K562 (cell line): ENCODE data around the gene GIPC3. TPM values are rescaled to one million over a fixed set of nuclear protein-coding genes. Genes with fewer than 3 reads are reported as not detected.

Experiments used
- ATAC-seq: fragments of 200-7000 bp; cut with Tn5 transposase; 3 replicates; pipeline ENCODE4 v1.9.1; 2020; ENCODE audit warnings: moderate library complexity
- BruUV-seq: library from RNA; stranded (reverse); fragments of 400-500 nt; replicated peaks from 2 replicates; lab custom pipeline; 2021; lab: Mats Ljungman, UMichigan
- CTCF ChIA-PET: fragments of 300-600 bp; formaldehyde crosslinking; extraction: SDS; loops from one replicate; lab custom pipeline; 2021; ENCODE audit warnings: low intra/inter-chr PET ratio; lab: Yijun Ruan, JAX
- POLR2A ChIA-PET: fragments of 300-600, 350-650 bp; sonication (Branson Sonifier 250); formaldehyde crosslinking; extraction: SDS; loops from one replicate; lab custom pipeline; 2021; ENCODE audit warnings: antibody characterized with exemption, inconsistent platforms; lab: Yijun Ruan, JAX
- DNase-seq, 4 experiments: peaks; one replicate each; pipeline versions ENCODE4 v3.0.0 to v3.0.0-alpha.2; 2011 to 2018; ENCODE audit warnings: low spot score in 3 of 4, mixed read lengths in 3 of 4; ENCODE audit errors: extremely low read depth in 1 of 4
- FAIRE-seq: peaks from 2 replicates; lab custom pipeline; 2011; peaks lifted over from hg19 to GRCh38; lab: Jason Lieb, UNC
- H2AFZ ChIP-seq: 2 replicates; pipeline ENCODE4 v1.6.0; 2011; ENCODE audit warnings: low read depth, low read length, control low read depth, inconsistent platforms
- H3K27ac ChIP-seq: fragments of 200-600 bp; 3 replicates; pipeline ENCODE4 v1.8.0; 2011; ENCODE audit warnings: low read depth, mild to moderate bottlenecking, control low read depth, inconsistent platforms, low read length, moderate library complexity, mixed read lengths; ENCODE audit errors: extremely low read depth
- H3K27me3 ChIP-seq, 2 experiments: fragments of 300-600 bp in 1 of 2; 2 replicates in 1 of 2; 3 replicates in 1 of 2; pipeline versions ENCODE4 v1.6.0 to v1.8.0; 2011; ENCODE audit warnings: inconsistent platforms in 2 of 2, low read length in 2 of 2, mild to moderate bottlenecking in 1 of 2, mixed read lengths in 1 of 2, moderate library complexity in 1 of 2; ENCODE audit not compliant: control insufficient read depth in 2 of 2, insufficient read depth in 2 of 2
- H3K36me3 ChIP-seq: fragments of 300-600 bp; 3 replicates; pipeline ENCODE4 v1.8.0; 2011; ENCODE audit warnings: mild to moderate bottlenecking, low read length, inconsistent platforms; ENCODE audit not compliant: control insufficient read depth, insufficient read depth
- H3K4me1 ChIP-seq, 2 experiments: fragments of 200-600 bp in 1 of 2; replicated peaks in 1 of 2; 2 replicates in 1 of 2; 3 replicates in 1 of 2; pipeline versions ENCODE4 v1.5.1 to v1.8.0; 2011; ENCODE audit warnings: inconsistent platforms in 2 of 2, low read length in 2 of 2, mild to moderate bottlenecking in 1 of 2, mixed read lengths in 1 of 2, moderate library complexity in 1 of 2; ENCODE audit not compliant: control insufficient read depth in 2 of 2, insufficient read depth in 2 of 2
- H3K4me2 ChIP-seq: 2 replicates; pipeline ENCODE4 v1.6.1; 2011; ENCODE audit warnings: low read length, control low read depth, inconsistent platforms, mixed read lengths; ENCODE audit not compliant: insufficient read depth
- H3K4me3 ChIP-seq: fragments of 200-600 bp; sonication (generic), shearing (Covaris generic); 2 replicates; pipeline ENCODE4 v1.5.1; 2016; ENCODE audit warnings: control low read depth, inconsistent platforms
- H3K79me2 ChIP-seq: fragments of 200-600 bp; 3 replicates; pipeline ENCODE4 v1.8.0; 2011; ENCODE audit warnings: low read length, inconsistent platforms; ENCODE audit not compliant: control insufficient read depth, insufficient read depth
- H3K9ac ChIP-seq, 2 experiments: 2 replicates each; pipeline versions ENCODE4 v1.6.0 to v1.6.1; 2011; ENCODE audit warnings: low read depth in 2 of 2, low read length in 2 of 2, control low read depth in 1 of 2, inconsistent platforms in 1 of 2, mild to moderate bottlenecking in 1 of 2, mixed read lengths in 1 of 2; ENCODE audit not compliant: insufficient read depth in 1 of 2
- H3K9me1 ChIP-seq: one replicate; pipeline ENCODE4 v1.6.0; 2011; ENCODE audit warnings: inconsistent platforms, mild to moderate bottlenecking, low read length, moderate library complexity; ENCODE audit not compliant: control insufficient read depth, insufficient read depth
- H3K9me3 ChIP-seq: replicated peaks from 2 replicates; pipeline ENCODE4 v1.5.1; 2011; ENCODE audit warnings: low read depth, low read length, inconsistent platforms; ENCODE audit not compliant: control insufficient read depth, insufficient read depth
- H4K20me1 ChIP-seq: replicated peaks from 2 replicates; pipeline ENCODE4 v1.6.1; 2011; ENCODE audit warnings: low read length, inconsistent platforms, mixed read lengths; ENCODE audit not compliant: control insufficient read depth, insufficient read depth
- CAMTA2 ChIP-seq: fragments of 250-450 bp; sonication (Bioruptor Pico); conservative IDR thresholded peaks from 2 replicates; pipeline ENCODE4 v1.5.1; 2022
- CREB1 ChIP-seq, 2 experiments: sonication (generic) in 1 of 2; formaldehyde crosslinking in 1 of 2; IDR thresholded peaks; 2 replicates each; pipeline versions ENCODE4 v1.6.1 to v1.8.0; 2012 to 2022; ENCODE audit warnings: inconsistent platforms in 1 of 2, mild to moderate bottlenecking in 1 of 2, missing genetic modification reagents in 1 of 2, moderate library complexity in 1 of 2
- CTBP1 ChIP-seq: fragments of 450-650 bp; IDR thresholded peaks from 2 replicates; pipeline ENCODE4 v1.6.1; 2016; ENCODE audit warnings: borderline replicate concordance
- ELF1 ChIP-seq: fragments of 200-800 bp; sonication (Bioruptor generic); IDR thresholded peaks from 2 replicates; pipeline ENCODE4 v1.6.1; 2016; ENCODE audit warnings: missing genetic modification characterization, missing compliant biosample characterization
- HNRNPL ChIP-seq: fragments of 200-400 bp; formaldehyde crosslinking; IDR thresholded peaks from 2 replicates; pipeline ENCODE4 v1.6.1; 2017; ENCODE audit warnings: low read depth, mild to moderate bottlenecking, low read length
- HNRNPLL ChIP-seq: fragments of 200-400 bp; formaldehyde crosslinking; IDR thresholded peaks from 2 replicates; pipeline ENCODE4 v1.6.1; 2017; ENCODE audit warnings: low read length, low read depth, mild to moderate bottlenecking; ENCODE audit not compliant: poor library complexity, severe bottlenecking
- MBD2 ChIP-seq: sonication (generic); IDR thresholded peaks from 2 replicates; pipeline ENCODE4 v1.6.1; 2016; ENCODE audit warnings: low read depth, borderline replicate concordance
- MXI1 ChIP-seq: IDR thresholded peaks from 2 replicates; pipeline ENCODE4 v1.6.1; 2011; ENCODE audit warnings: low read depth, mild to moderate bottlenecking, improper control_type of control experiment, low read length
- MYNN ChIP-seq, 2 experiments: sonication (generic); formaldehyde crosslinking in 1 of 2; IDR thresholded peaks; 2 replicates each; pipeline versions ENCODE4 v1.5.0 to v1.6.1; 2016 to 2020; ENCODE audit warnings: antibody characterized with exemption in 1 of 2, missing genetic modification reagents in 1 of 2
- PBX2 ChIP-seq, 2 experiments: IDR thresholded peaks in 1 of 2; conservative IDR thresholded peaks in 1 of 2; 2 replicates each; pipeline ENCODE4 v1.6.1; 2016; ENCODE audit warnings: low read depth in 2 of 2, mild to moderate bottlenecking in 1 of 2, missing compliant biosample characterization in 1 of 2, missing genetic modification characterization in 1 of 2, moderate library complexity in 1 of 2
- SP1 ChIP-seq: sonication (generic); formaldehyde crosslinking; IDR thresholded peaks from 2 replicates; pipeline ENCODE4 v1.8.1; 2022; ENCODE audit warnings: mild to moderate bottlenecking, missing genetic modification reagents
- SPI1 ChIP-seq: IDR thresholded peaks from 2 replicates; pipeline ENCODE4 v1.6.1; 2011; ENCODE audit warnings: low read depth, low read length, control low read depth, borderline replicate concordance
- STAT5A ChIP-seq: IDR thresholded peaks from 2 replicates; pipeline ENCODE4 v1.6.1; 2012; ENCODE audit warnings: low read length, inconsistent platforms, borderline replicate concordance
- TBP ChIP-seq: optimal IDR thresholded peaks from 2 replicates; pipeline ENCODE3; 2011; ENCODE audit warnings: low read depth, low read length, improper control_type of control experiment
- XRCC5 ChIP-seq: fragments of 200-400 bp; formaldehyde crosslinking; IDR thresholded peaks from 2 replicates; pipeline ENCODE4 v1.6.1; 2017; ENCODE audit warnings: low read depth, mild to moderate bottlenecking, low read length
- ZKSCAN3 ChIP-seq: fragments of 250-450 bp; sonication (Bioruptor Pico); IDR thresholded peaks from 2 replicates; pipeline ENCODE4 v1.4.0; 2020
- ZNF511 ChIP-seq: sonication (generic); formaldehyde crosslinking; IDR thresholded peaks from 2 replicates; pipeline ENCODE4 v1.8.0; 2022; ENCODE audit warnings: mild to moderate bottlenecking, missing genetic modification reagents
- WGBS: fragments of 100-300 bp; shearing (Covaris generic); methylation state at CpG from one replicate; pipeline ENCODE4 v1.1.6; 2016; ENCODE audit warnings: low coverage, mixed read lengths; ENCODE audit not compliant: insufficient coverage; ENCODE audit errors: missing lambda C conversion rate; 5-methylcytosine and 5-hydroxymethylcytosine counted together
- in situ Hi-C: fragments of 300-500 bp; cut with MboI; formaldehyde crosslinking; loops from 4 replicates; pipeline ENCODE4 v1.15.0; 2018; ENCODE audit warnings: inconsistent platforms, mixed read lengths
- intact Hi-C: fragments of 100-400 bp; cut with micrococcal nuclease; formaldehyde crosslinking; loops from 2 replicates; pipeline ENCODE4 v1.14.2; 2022
- polyA plus RNA-seq, 8 experiments: library from polyadenylated mRNA; depleted of rRNA in 4 of 8; stranded (reverse) in 5 of 8; unstranded in 3 of 8; fragments of >200 nt; fragmentation: Nextera tagmentation in 2 of 8; fragmentation: Illumina TruSeq in 1 of 8; extraction: Ambion mirVana in 2 of 8; extraction: Trizol in 1 of 8; gene quantifications; 2 replicates each; pipeline versions ENCODE4 v1.2.1 to v1.2.3, GENCODE V29; 2011 to 2014; ENCODE audit warnings: inconsistent platforms in 1 of 8, missing spikeins in 1 of 8
- total RNA-seq, 7 experiments: library from RNA; depleted of rRNA in 6 of 7; stranded (reverse); fragments of >200 nt in 6 of 7; fragmentation: Illumina TruSeq in 2 of 7; extraction: Trizol in 2 of 7; gene quantifications; 2 replicates each; pipeline versions ENCODE4 v1.2.1 to v1.2.3, GENCODE V29; 2011 to 2021; ENCODE audit warnings: low replicate concordance in 1 of 7

Gene GIPC3
- total and polyA plus RNA-seq, 9 of the 15 experiments (the other 6 are each of a cell fraction or from before 2014, with no cell fraction given): 0.03 to 3.6 (median 1.5) TPM; not detected in 1

- H3K9ac ChIP-seq: peak overlapping the region; percentile 78 to 96
- DNase-seq (peak; percentile 88 to 97 (median 92)), FAIRE-seq (peak; percentile 99), ATAC-seq (peak; percentile 74)
- 33% methylated on average over 34 of the region's 55 CpGs for WGBS
- H3K27ac ChIP-seq: peak overlapping the region; percentile 93
- ChIA-PET POLR2A (interaction anchor here (0.6 to 2.1 kb wide), 6 partner anchors 13 to 159 kb away, joined by 3 to 11 read pairs (median 4); partner anchors contain the start of gene SMIM44), CTCF (interaction anchor here (0.6 kb wide), 1 partner anchor 30 kb away, joined by 4 read pairs; no protein-coding TSS in a partner anchor)
- H3K9me1 ChIP-seq: peaks cover under 1% of the 10 kb centered on the region
- H3K27me3 ChIP-seq: no peaks in the 10 kb centered on the region
- H3K36me3 ChIP-seq: peaks cover 44% of the 10 kb centered on the region
- intact Hi-C loops (loop anchor here (2.0 kb wide), 1 partner anchor 17 kb away; the partner anchor contains the start of gene MFSD12), in situ Hi-C loops (no loop called here)
- H3K4me3 ChIP-seq: peak overlapping the region; percentile 98
- BruUV-seq: no TSS peak
- H3K9me3 ChIP-seq: no peaks in the 10 kb centered on the region
- peaks cover 20% of the 10 kb centered on the region for H3K79me2 ChIP-seq
- H4K20me1 ChIP-seq: peaks cover 3% of the 10 kb centered on the region; the same call in 1 of the 2 replicates
- H3K4me1 ChIP-seq: peaks cover 20 to 71% of the 10 kb centered on the region in 2 experiments
- H2AFZ ChIP-seq: peak overlapping the region; percentile 67
- H3K4me2 ChIP-seq: peak overlapping the region; percentile 81
- TF ChIP-seq ZNF511 (CRISPR knock-in tag) (0 out of 2 replicates have a peak, but pooled peaks have one; percentile 20), ZKSCAN3 (no peak), MYNN (IDR thresholded peaks at IDR 0.05) (peak; percentile 76), MYNN (CRISPR knock-in tag; IDR thresholded peaks at IDR 0.05) (no peak), SP1 (CRISPR knock-in tag) (peak; percentile 100), STAT5A (no peak), CREB1 (IDR thresholded peaks at IDR 0.05) (no peak), CREB1 (CRISPR knock-in tag; IDR thresholded peaks at IDR 0.05) (peak; percentile 16; the same call in 1 of the 2 replicates), XRCC5 (peak; percentile 38; the same call in 1 of the 2 replicates), CAMTA2 (no peak), MBD2 (0 out of 2 replicates have a peak, but pooled peaks have one; percentile 47), TBP (peak; percentile 28), PBX2 (CRISPR knock-in tag; IDR thresholded peaks at IDR 0.05; ENCODE audit: low read depth) (peak; percentile 60), PBX2 (tag; conservative IDR thresholded peaks at IDR 0.05; ENCODE audit: low read depth) (peak; percentile 83), HNRNPL (peak; percentile 91; the same call in 1 of the 2 replicates), HNRNPLL (no peak), MXI1 (peak; percentile 20; the same call in 1 of the 2 replicates), SPI1 (0 out of 2 replicates have a peak, but pooled peaks have one; percentile 19), CTBP1 (peak; percentile 36; the same call in 1 of the 2 replicates), ELF1 (tag) (peak; percentile 59)
Measured at GRCh38 chr19:3573858-3574637, 11.2 kb upstream of the GIPC3 start.
